Amygdala (tissue), 56 donors: ENCODE data around the gene FANCL.
"Not testable (repeated sequence)": the region's sequence is repeated elsewhere in the genome, so short reads cannot be mapped to it uniquely, and the experiment has no call there.

Experiments used
- DNase-seq, 56 donors: peaks; one replicate each; lab custom pipeline; 2025; lab: John Stamatoyannopoulos, UW

Gene FANCL

GRCh38 chr2:58240670-58241545 lies at the start of gene FANCL:
Gene FANCL (minus strand): TSS chr2:58241325. CDS start chr2:58241313, 12 bp downstream.
- peak; percentile 21 to 92 (median 80) for DNase-seq

GRCh38 chr2:58289029-58289428 lies 47.9 kb upstream of the FANCL start:
- DNase-seq = no peak

- DNase-seq = no peak
Observed at GRCh38 chr2:58283931-58284330, 42.8 kb upstream of the FANCL start.

GRCh38 chr2:58275144-58275543 lies 34.0 kb upstream of the FANCL start:
- DNase-seq = not testable (repeated sequence)

GRCh38 chr2:58271826-58272225 lies 30.7 kb upstream of the FANCL start:
- DNase-seq = peak in 9 of 56 donors; percentile 3 to 36 (median 8)

GRCh38 chr2:58268685-58269084 lies 27.6 kb upstream of the FANCL start:
- no peak for DNase-seq

GRCh38 chr2:58266211-58266610 lies 25.1 kb upstream of the FANCL start:
- DNase-seq = no peak

- DNase-seq = no peak
Observed at GRCh38 chr2:58261209-58261608, 20.1 kb upstream of the FANCL start.

- not testable (repeated sequence) for DNase-seq
Observed at GRCh38 chr2:58258456-58258855, 17.3 kb upstream of the FANCL start.

GRCh38 chr2:58251331-58252201 lies 10.4 kb upstream of the FANCL start:
- DNase-seq = not testable (repeated sequence)

GRCh38 chr2:58241546-58241864 lies 380 bp upstream of the FANCL start:
- DNase-seq = no peak

GRCh38 chr2:58239243-58239925 lies 1.7 kb downstream of the FANCL start:
- DNase-seq = no peak

GRCh38 chr2:58237741-58238140 lies 3.4 kb downstream of the FANCL start:
- DNase-seq = no peak

- DNase-seq = no peak
Observed at GRCh38 chr2:58235984-58236383, 5.1 kb downstream of the FANCL start.

- DNase-seq = no peak
Observed at GRCh38 chr2:58235170-58235569, 6.0 kb downstream of the FANCL start.

- DNase-seq = no peak
Observed at GRCh38 chr2:58228299-58228698, 12.8 kb downstream of the FANCL start.

- DNase-seq = peak in 1 of 56 donors; percentile 3
Observed at GRCh38 chr2:58227171-58227917, 13.8 kb downstream of the FANCL start.

GRCh38 chr2:58221909-58222308 lies 19.2 kb downstream of the FANCL start:
- DNase-seq = no peak

GRCh38 chr2:58215429-58215828 lies 25.7 kb downstream of the FANCL start:
- peak in 1 of 56 donors; percentile 8 for DNase-seq

GRCh38 chr2:58210951-58211568 lies 30.1 kb downstream of the FANCL start:
- DNase-seq = not testable (repeated sequence)
